ENCODE measurements around the gene GAB2.

DNA sequence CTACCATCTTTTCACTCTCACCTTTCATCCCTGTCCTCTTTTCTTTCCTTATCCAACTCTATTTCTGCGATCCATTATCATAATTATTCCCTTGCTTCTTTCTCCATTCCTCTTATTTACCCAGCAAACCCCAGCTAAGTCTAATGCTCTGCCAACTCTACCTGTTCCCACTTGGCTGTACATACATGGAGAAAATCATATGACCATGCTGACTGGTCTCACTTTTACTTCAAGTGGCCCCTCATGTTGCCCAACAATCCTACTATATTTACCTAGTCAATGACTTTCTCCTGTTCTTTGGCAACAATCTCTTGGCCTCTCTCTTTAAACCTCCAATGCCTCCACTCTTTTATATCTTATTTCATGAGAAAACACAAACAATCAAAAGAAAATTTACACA is 134.8 kb downstream of the GAB2 start:
- TF ChIP-seq, protein P1, sequence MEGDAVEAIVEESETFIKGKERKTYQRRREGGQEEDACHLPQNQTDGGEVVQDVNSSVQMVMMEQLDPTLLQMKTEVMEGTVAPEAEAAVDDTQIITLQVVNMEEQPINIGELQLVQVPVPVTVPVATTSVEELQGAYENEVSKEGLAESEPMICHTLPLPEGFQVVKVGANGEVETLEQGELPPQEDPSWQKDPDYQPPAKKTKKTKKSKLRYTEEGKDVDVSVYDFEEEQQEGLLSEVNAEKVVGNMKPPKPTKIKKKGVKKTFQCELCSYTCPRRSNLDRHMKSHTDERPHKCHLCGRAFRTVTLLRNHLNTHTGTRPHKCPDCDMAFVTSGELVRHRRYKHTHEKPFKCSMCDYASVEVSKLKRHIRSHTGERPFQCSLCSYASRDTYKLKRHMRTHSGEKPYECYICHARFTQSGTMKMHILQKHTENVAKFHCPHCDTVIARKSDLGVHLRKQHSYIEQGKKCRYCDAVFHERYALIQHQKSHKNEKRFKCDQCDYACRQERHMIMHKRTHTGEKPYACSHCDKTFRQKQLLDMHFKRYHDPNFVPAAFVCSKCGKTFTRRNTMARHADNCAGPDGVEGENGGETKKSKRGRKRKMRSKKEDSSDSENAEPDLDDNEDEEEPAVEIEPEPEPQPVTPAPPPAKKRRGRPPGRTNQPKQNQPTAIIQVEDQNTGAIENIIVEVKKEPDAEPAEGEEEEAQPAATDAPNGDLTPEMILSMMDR (conservative IDR thresholded peaks at IDR 0.05) = no peak
- TF ChIP-seq ZFX (IDR thresholded peaks at IDR 0.05) = no peak
